Transverse colon (tissue), 4 donors: Measurements from ENCODE around the gene UMAD1.

ENCODE experiments used
- CTCF ChIP-seq, 5 experiments: fragments of 200-600 bp in 3 of 5; fragments of 450-650 bp in 2 of 5; sonication (generic) in 3 of 5; IDR thresholded peaks; 1 replicate in 2 of 5; 2 replicates in 3 of 5; pipeline ENCODE4 v1.5.1; 2016 to 2017; ENCODE audit warnings: antibody characterized with exemption in 5 of 5, inconsistent platforms in 3 of 5, mild to moderate bottlenecking in 2 of 5, moderate library complexity in 1 of 5
- EP300 ChIP-seq: sonication (generic); formaldehyde crosslinking; IDR thresholded peaks from one replicate; pipeline ENCODE4 v1.6.1; 2017; ENCODE audit warnings: antibody characterized with exemption, low read depth
- POLR2A ChIP-seq: fragments of 450-650 bp; IDR thresholded peaks from one replicate; pipeline ENCODE4 v1.6.1; 2016; ENCODE audit warnings: antibody characterized with exemption, mild to moderate bottlenecking, moderate library complexity
- POLR2AphosphoS5 ChIP-seq, 3 donors: sonication (generic); formaldehyde crosslinking; IDR thresholded peaks; one replicate each; pipeline ENCODE4 v1.6.1; 2016; ENCODE audit warnings: antibody characterized with exemption in 3 of 3

- TF ChIP-seq CTCF (IDR thresholded peaks at IDR 0.05) (no peak), POLR2AphosphoS5 (IDR thresholded peaks at IDR 0.05) (no peak), POLR2A (no peak), EP300 (no peak)
These were observed 268.1 kb downstream of the UMAD1 start for GRCh38 chr7:7908622-7909145.
